Endothelial cell of umbilical vein (primary cell): ENCODE results near the gene SLC45A1. TPM values are rescaled to one million over a fixed set of nuclear protein-coding genes. Genes with fewer than 3 reads are reported as not detected.

Experiments used
- BruUV-seq: library from RNA; stranded (reverse); fragments of 400-500 nt; replicated peaks from 2 replicates; lab custom pipeline; 2021; lab: Mats Ljungman, UMichigan
- CTCF ChIA-PET: fragments of 300-600, 350-600 bp; sonication (Branson Sonifier 250); formaldehyde crosslinking; loops from one replicate; lab custom pipeline; 2021; ENCODE audit warnings: antibody characterized with exemption, inconsistent platforms; lab: Charles Lee
- POLR2A ChIA-PET: fragments of 300-600, 350-600 bp; sonication (Branson Sonifier 250); formaldehyde crosslinking; loops from one replicate; lab custom pipeline; 2021; ENCODE audit warnings: antibody characterized with exemption, inconsistent platforms; lab: Charles Lee
- DNase-seq: peaks from one replicate; pipeline ENCODE4 v3.0.0-alpha.2; 2011; ENCODE audit warnings: low read depth, low spot score
- FAIRE-seq: peaks from 2 replicates; lab custom pipeline; 2011; peaks lifted over from hg19 to GRCh38; lab: Jason Lieb, UNC
- H2AFZ ChIP-seq: 2 replicates; pipeline ENCODE4 v1.6.0; 2012; ENCODE audit warnings: low read depth, low read length, control low read depth, inconsistent platforms
- H3K27ac ChIP-seq: 2 replicates; pipeline ENCODE4 v1.5.1; 2011; ENCODE audit warnings: low read depth, mild to moderate bottlenecking, control low read depth, low read length, moderate library complexity; ENCODE audit not compliant: insufficient read depth
- H3K27me3 ChIP-seq, 2 experiments: 2 replicates each; pipeline versions ENCODE4 v1.6.0 to v1.6.1; 2011; ENCODE audit warnings: low read length in 2 of 2, mixed read lengths in 1 of 2; ENCODE audit not compliant: control insufficient read depth in 2 of 2, insufficient read depth in 2 of 2
- H3K36me3 ChIP-seq, 2 experiments: 2 replicates in 1 of 2; 3 replicates in 1 of 2; pipeline ENCODE4 v1.5.1; 2011; ENCODE audit warnings: low read length in 2 of 2, mild to moderate bottlenecking in 1 of 2, moderate library complexity in 1 of 2; ENCODE audit not compliant: control insufficient read depth in 2 of 2, insufficient read depth in 2 of 2; ENCODE audit errors: extremely low read depth in 1 of 2
- H3K4me1 ChIP-seq: 3 replicates; pipeline ENCODE4 v1.5.1; 2011; ENCODE audit warnings: mild to moderate bottlenecking, low read length; ENCODE audit not compliant: control insufficient read depth, insufficient read depth; ENCODE audit errors: extremely low read depth
- H3K4me2 ChIP-seq: 2 replicates; pipeline ENCODE4 v1.6.1; 2011; ENCODE audit warnings: low read length, control low read depth, mixed read lengths; ENCODE audit not compliant: insufficient read depth
- H3K4me3 ChIP-seq, 3 experiments: fragments of 200-600 bp in 1 of 3; sonication (generic), shearing (Covaris generic) in 1 of 3; replicated peaks in 1 of 3; 2 replicates each; pipeline ENCODE4 v1.5.1; 2011 to 2016; ENCODE audit warnings: control low read depth in 3 of 3, low read length in 3 of 3, mild to moderate bottlenecking in 2 of 3, inconsistent platforms in 1 of 3, low read depth in 1 of 3, moderate library complexity in 1 of 3; ENCODE audit not compliant: insufficient read depth in 1 of 3
- H3K79me2 ChIP-seq: 2 replicates; pipeline ENCODE4 v1.6.0; 2012; ENCODE audit warnings: low read length, inconsistent platforms; ENCODE audit not compliant: control insufficient read depth, insufficient read depth
- H3K9ac ChIP-seq: replicated peaks from 2 replicates; pipeline ENCODE3; 2011; ENCODE audit warnings: low read length, control low read depth; ENCODE audit not compliant: insufficient read depth; ENCODE audit errors: extremely low read depth
- H3K9me1 ChIP-seq: replicated peaks from 3 replicates; pipeline ENCODE4 v1.6.0; 2011; ENCODE audit warnings: mild to moderate bottlenecking, low read length; ENCODE audit not compliant: control insufficient read depth, insufficient read depth; ENCODE audit errors: extremely low read depth
- H3K9me3 ChIP-seq: replicated peaks from 2 replicates; pipeline ENCODE4 v1.5.1; 2012; ENCODE audit warnings: low read length, inconsistent platforms; ENCODE audit not compliant: control insufficient read depth, insufficient read depth
- H4K20me1 ChIP-seq: replicated peaks from 2 replicates; pipeline ENCODE3; 2011; ENCODE audit warnings: mild to moderate bottlenecking, low read length; ENCODE audit not compliant: control insufficient read depth, insufficient read depth; ENCODE audit errors: extremely low read depth
- GATA2 ChIP-seq: IDR thresholded peaks from 2 replicates; pipeline ENCODE4 v1.7.0; 2011; ENCODE audit warnings: low read depth, mild to moderate bottlenecking, moderate library complexity, mixed read lengths, low read length; ENCODE audit not compliant: insufficient read length, insufficient read depth
- JUN ChIP-seq: IDR thresholded peaks from 2 replicates; pipeline ENCODE4 v1.6.1; 2011; ENCODE audit warnings: borderline replicate concordance, low read depth; ENCODE audit not compliant: insufficient read length, insufficient read depth
- POLR2A ChIP-seq: IDR thresholded peaks from 2 replicates; pipeline ENCODE4 v1.6.1; 2012; ENCODE audit warnings: low read depth, mild to moderate bottlenecking, control low read depth, low read length
- POLR2AphosphoS5 ChIP-seq: IDR thresholded peaks from 2 replicates; pipeline ENCODE4 v1.6.1; 2012; ENCODE audit warnings: low read depth, mild to moderate bottlenecking, control low read depth, low read length, moderate library complexity; ENCODE audit not compliant: insufficient read depth
- dilution Hi-C: fragments of 300-500 bp; cut with MboI; formaldehyde crosslinking; loops from one replicate; pipeline ENCODE4 v1.15.0; 2019; ENCODE audit warnings: low sequenced_read_pairs; ENCODE audit not compliant: extremely low pct_ligation_motif_present
- intact Hi-C: fragments of 100-400 bp; cut with micrococcal nuclease; formaldehyde crosslinking; loops from one replicate; pipeline ENCODE4 v1.10.0; 2022
- polyA plus RNA-seq, 4 experiments: library from polyadenylated mRNA; depleted of rRNA in 3 of 4; stranded (reverse) in 3 of 4; unstranded in 1 of 4; fragments of >200 nt; gene quantifications; 2 replicates each; pipeline versions ENCODE4 v1.2.1 to v1.2.3, GENCODE V29; 2011 to 2012; ENCODE audit warnings: missing spikeins in 1 of 4
- total RNA-seq: library from RNA; stranded (reverse); gene quantifications from 2 replicates; pipeline ENCODE4 v1.2.3, GENCODE V29; 2021
- TF ChIP-seq, protein P1 (sequence below), 2 donors: IDR thresholded peaks; 1 replicate in 1 of 2; 2 replicates in 1 of 2; pipeline ENCODE4 v1.5.1; 2011; ENCODE audit warnings: low read length in 2 of 2, mild to moderate bottlenecking in 2 of 2, moderate library complexity in 2 of 2, control low read depth in 1 of 2, inconsistent platforms in 1 of 2, low read depth in 1 of 2; ENCODE audit not compliant: insufficient read depth in 1 of 2; ENCODE audit errors: extremely low read depth in 1 of 2
- TF ChIP-seq, protein P2 (sequence below): IDR thresholded peaks from 2 replicates; pipeline ENCODE4 v1.6.1; 2011; ENCODE audit not compliant: insufficient read depth, insufficient read length

The SLC45A1 gene
- total and polyA plus RNA-seq, 2 donors (not counting 3 experiments of a cell fraction or from before 2014, with no cell fraction given), result 1.3 to 1.4 TPM

DNA sequence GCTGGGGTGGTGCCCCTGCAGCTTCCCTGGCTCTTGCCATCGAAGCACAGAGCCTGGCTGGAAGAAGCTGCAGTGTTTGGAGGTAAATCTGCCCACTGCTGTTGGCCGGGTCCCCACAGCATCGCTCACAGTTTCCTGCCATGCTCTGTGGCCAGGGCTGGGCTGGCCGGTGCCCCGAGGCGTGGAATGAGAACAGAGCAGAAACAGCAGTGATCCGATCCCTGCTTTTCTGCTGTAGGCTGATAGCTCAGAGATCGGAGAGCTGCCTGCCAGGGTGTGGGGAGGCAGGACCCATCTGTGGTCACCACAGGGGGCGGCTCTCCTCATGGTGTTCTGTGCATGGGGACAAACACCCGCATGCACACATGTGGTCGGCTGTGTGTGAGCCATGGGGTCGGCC, 11.5 kb downstream of the SLC45A1 start:
- ChIA-PET CTCF (interaction anchor here (0.7 to 1.7 kb wide), 3 partner anchors 14 to 354 kb away, joined by 3 to 4 read pairs (median 3); no protein-coding TSS in a partner anchor), POLR2A (no interaction called here)
- Histone ChIP-seq H3K27ac (no peak overlapping the region), H3K9ac (no peak overlapping the region), H3K4me1 (no peaks in the 10 kb centered on the region), H2AFZ (no peak overlapping the region), H3K9me1 (no peaks in the 10 kb centered on the region), H3K27me3 (no peaks in the 10 kb centered on the region), H3K4me2 (no peak overlapping the region), H3K79me2 (no peaks in the 10 kb centered on the region), H3K9me3 (no peaks in the 10 kb centered on the region), H3K36me3 (no peaks in the 10 kb centered on the region), H3K4me3 (no peak overlapping the region), H4K20me1 (no peaks in the 10 kb centered on the region)
- intact Hi-C loops (no loop called here), dilution Hi-C loops (no loop called here)
- no TSS peak for BruUV-seq
- no peak for DNase-seq
- no peak for FAIRE-seq
- no peak for TF ChIP-seq POLR2A
- TF ChIP-seq, protein P1, sequence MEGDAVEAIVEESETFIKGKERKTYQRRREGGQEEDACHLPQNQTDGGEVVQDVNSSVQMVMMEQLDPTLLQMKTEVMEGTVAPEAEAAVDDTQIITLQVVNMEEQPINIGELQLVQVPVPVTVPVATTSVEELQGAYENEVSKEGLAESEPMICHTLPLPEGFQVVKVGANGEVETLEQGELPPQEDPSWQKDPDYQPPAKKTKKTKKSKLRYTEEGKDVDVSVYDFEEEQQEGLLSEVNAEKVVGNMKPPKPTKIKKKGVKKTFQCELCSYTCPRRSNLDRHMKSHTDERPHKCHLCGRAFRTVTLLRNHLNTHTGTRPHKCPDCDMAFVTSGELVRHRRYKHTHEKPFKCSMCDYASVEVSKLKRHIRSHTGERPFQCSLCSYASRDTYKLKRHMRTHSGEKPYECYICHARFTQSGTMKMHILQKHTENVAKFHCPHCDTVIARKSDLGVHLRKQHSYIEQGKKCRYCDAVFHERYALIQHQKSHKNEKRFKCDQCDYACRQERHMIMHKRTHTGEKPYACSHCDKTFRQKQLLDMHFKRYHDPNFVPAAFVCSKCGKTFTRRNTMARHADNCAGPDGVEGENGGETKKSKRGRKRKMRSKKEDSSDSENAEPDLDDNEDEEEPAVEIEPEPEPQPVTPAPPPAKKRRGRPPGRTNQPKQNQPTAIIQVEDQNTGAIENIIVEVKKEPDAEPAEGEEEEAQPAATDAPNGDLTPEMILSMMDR (IDR thresholded peaks at IDR 0.05; ENCODE audit: extremely low read depth in 1 of 2, insufficient read depth in 1 of 2, low read depth in 1 of 2, low read length in 2 of 2), result no peak

DNA sequence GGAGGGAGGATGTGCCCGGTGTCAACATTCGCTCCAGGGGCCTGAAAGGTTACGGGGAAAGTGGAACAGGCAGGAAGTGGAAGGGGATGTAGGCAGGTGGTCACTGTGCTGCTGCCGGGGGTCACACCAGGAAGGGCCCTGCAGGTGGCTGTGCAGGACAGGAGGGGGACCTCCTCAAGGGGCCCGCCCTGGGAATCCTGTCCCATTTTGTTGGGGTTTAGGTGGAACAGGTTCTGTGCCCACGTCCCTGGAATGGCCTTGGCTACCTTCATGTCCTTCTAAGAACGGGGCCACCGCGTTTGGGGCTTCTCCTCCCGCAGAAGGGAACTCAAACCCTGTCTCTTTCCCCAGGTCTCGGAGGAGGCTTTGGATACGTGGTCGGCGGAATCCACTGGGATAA, 11.9 kb downstream of the SLC45A1 start:
- dilution Hi-C loops, result no loop called here
- no TSS peak for BruUV-seq
- FAIRE-seq, result no peak

More for the DNA sequence above, 11.9 kb downstream of the SLC45A1 start:
- intact Hi-C loops, result no loop called here
- DNase-seq, result no peak
- H3K4me3 ChIP-seq, result no peak overlapping the region
- H3K27ac ChIP-seq, result no peak overlapping the region
- no peaks in the 10 kb centered on the region for H4K20me1 ChIP-seq
- CTCF ChIA-PET, result interaction anchor here (0.7 to 1.7 kb wide), 3 partner anchors 14 to 354 kb away, joined by 3 to 4 read pairs (median 3); no protein-coding TSS in a partner anchor
- H2AFZ ChIP-seq, result no peak overlapping the region
- no peak overlapping the region for H3K4me2 ChIP-seq
- no peaks in the 10 kb centered on the region for H3K9me1 ChIP-seq
- no peaks in the 10 kb centered on the region for H3K36me3 ChIP-seq
- POLR2A ChIA-PET, result no interaction called here
- H3K9ac ChIP-seq, result no peak overlapping the region
- no peaks in the 10 kb centered on the region for H3K27me3 ChIP-seq
- H3K9me3 ChIP-seq, result no peaks in the 10 kb centered on the region
- no peaks in the 10 kb centered on the region for H3K79me2 ChIP-seq
- no peak for TF ChIP-seq POLR2A
- TF ChIP-seq, protein P1 (IDR thresholded peaks at IDR 0.05; ENCODE audit: extremely low read depth in 1 of 2, insufficient read depth in 1 of 2, low read depth in 1 of 2, low read length in 2 of 2), result no peak
- TF ChIP-seq POLR2AphosphoS5, result no peak
- TF ChIP-seq, protein P2, sequence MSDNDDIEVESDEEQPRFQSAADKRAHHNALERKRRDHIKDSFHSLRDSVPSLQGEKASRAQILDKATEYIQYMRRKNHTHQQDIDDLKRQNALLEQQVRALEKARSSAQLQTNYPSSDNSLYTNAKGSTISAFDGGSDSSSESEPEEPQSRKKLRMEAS, result no peak
- no peak for TF ChIP-seq JUN
- no peak for TF ChIP-seq GATA2
- no peaks in the 10 kb centered on the region for H3K4me1 ChIP-seq
